Measurements from ENCODE around the gene HINFP.

DNA sequence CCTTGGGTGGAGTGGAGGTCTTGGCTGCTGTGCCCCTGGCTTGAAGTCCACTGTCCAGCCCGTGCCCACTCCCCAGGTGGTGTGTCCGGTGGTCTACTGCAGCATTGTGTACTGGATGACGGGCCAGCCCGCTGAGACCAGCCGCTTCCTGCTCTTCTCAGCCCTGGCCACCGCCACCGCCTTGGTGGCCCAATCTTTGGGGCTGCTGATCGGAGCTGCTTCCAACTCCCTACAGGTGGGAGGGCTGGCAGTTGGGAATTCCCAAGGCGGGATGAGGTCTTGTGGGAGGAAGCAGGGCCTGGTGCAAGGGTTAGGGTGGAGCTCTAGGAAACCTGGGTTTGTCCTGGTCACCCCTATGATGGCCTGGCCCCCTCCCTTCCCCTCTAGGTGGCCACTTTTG, 38.8 kb downstream of the HINFP start:
- TF ChIP-seq, protein P1, sequence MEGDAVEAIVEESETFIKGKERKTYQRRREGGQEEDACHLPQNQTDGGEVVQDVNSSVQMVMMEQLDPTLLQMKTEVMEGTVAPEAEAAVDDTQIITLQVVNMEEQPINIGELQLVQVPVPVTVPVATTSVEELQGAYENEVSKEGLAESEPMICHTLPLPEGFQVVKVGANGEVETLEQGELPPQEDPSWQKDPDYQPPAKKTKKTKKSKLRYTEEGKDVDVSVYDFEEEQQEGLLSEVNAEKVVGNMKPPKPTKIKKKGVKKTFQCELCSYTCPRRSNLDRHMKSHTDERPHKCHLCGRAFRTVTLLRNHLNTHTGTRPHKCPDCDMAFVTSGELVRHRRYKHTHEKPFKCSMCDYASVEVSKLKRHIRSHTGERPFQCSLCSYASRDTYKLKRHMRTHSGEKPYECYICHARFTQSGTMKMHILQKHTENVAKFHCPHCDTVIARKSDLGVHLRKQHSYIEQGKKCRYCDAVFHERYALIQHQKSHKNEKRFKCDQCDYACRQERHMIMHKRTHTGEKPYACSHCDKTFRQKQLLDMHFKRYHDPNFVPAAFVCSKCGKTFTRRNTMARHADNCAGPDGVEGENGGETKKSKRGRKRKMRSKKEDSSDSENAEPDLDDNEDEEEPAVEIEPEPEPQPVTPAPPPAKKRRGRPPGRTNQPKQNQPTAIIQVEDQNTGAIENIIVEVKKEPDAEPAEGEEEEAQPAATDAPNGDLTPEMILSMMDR (IDR thresholded peaks at IDR 0.05): no peak
- TF ChIP-seq POLR2A (IDR thresholded peaks at IDR 0.05): no peak

Measured in body of pancreas (tissue), 4 donors.